NK-92 (cell line): ENCODE results near the gene ADGRB2.

Experiments
- DNase-seq: peaks from one replicate; lab custom pipeline; 2025; ENCODE audit not compliant: unreplicated experiment; lab: John Stamatoyannopoulos, UW

ADGRB2 gene

DNA sequence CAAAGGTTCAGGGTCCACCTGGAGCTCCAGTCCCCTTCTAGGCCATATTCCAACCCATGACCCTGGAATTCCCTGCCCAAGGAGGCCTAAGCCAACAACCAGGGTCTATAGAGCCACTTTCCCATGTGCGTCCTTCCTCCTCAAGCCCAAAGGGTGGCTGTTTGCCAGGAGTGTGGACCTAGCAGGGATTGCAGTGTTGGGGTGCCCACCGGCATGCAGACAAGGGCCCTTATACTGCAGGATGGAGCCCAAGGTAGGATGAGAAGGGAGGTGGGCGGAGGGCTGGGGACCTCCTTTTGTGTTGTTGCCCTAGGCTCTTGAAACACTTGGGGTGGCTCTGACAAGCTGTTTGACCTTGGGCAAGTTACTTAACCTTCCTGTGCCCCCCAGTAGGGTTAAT is 19.7 kb upstream of the ADGRB2 start:
- no peak for DNase-seq

DNA sequence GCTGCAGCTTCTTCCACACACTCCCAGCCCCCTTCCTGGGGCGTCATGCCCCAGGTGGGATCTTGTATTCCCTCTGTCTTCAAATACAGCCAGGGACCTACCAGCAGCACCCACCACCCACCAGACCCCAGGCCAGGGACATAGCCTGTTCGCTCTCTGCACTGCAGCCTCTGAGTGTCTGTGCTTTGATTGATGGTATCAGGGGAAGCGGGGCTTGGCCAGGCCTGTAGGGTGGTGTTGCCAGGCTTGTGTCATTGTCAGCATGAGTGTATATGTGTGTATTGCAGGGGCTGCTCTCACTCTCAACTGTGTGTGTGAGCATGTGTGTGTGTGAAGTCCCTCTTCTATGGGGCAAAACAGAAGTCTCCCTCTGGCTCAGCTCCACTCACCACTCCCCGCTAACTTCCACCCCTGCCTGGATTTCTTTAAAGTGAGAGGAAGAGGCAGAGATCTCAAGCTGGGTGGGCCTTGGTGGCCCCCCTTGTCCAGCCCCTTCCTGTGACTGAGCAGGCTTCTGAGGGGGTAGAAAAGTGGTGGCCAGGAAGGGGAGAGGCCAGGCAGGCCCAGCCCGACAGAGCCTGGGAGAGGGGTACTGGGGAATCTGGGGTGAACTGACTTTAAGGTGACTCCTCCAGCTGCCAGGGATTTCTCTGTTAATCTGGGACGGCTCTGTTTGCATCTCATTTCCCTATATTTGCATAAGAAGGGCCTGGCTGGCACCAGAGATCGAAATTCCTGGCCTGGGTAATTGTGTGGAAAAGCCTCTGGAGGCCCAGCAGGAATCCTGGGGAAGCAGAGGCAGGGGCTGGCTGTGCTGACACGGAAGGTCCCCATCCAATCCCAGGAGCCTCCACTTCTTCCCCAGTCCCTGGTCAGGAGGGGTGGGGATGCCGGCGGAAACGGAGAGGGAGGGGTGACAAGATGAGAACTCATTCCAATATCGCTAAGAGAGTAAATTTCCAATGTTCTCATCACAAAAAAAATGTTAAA is 18.6 kb upstream of the ADGRB2 start:
- no peak for DNase-seq

DNA sequence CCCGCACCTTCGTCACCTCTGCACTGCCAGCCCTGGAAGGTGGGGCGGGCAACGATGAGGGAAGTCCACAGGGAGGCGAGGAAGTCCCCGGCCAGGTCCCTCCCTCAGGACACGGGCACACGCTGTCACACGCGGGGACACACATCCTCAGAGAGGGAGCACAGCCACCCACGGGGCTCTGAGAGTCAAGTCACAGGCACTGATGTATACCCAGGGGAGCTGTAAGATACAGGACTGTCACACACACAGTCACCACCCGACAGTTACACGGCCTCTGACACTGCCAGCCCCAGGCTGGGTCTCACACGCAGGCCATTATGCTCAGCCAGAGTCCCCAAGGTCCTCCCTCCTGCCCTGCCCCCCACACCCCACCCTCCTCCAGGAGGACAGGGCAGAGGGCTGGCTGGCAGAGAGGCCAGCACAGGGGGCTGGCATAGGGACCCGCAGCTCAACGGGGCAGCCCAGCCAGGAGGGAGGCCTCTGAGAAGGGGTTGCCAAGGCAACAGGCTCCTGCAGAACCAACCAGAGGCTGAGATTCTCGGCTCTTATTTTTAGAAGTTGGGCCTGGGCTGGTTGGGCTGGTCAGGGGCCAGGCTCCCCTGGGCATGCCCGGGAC is 17.7 kb upstream of the ADGRB2 start:
- DNase-seq, result no peak

DNA sequence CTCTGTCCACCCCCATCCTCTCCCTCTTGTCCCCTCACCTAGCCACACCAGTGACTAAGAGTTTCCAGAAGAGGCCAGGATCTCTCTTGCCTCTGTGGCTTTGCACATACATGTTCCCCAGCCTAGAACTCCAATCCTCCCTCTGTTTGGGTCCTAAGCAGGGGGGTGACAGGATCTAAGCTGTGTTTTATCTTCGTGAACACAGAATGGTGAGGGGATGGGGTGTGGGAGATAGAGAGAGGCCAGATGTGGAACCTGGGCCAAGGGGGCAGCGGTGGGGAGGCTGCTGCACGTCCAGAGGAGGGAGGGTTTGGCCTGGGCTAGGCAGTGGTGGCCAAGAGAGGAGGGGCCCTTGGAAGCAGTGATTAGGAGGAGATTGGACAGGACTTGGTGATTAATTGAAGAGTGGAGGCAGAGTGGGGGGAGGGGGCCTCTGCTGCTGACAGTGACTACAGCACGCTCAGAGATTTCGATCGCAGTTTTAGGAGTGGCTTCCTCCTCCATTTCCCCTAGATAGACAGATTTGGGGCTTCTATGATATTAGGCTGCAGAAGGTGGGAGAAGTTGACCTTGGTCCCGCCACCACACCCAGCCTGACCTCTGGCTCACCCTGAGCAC is 17.1 kb upstream of the ADGRB2 start:
- DNase-seq, result no peak

DNA sequence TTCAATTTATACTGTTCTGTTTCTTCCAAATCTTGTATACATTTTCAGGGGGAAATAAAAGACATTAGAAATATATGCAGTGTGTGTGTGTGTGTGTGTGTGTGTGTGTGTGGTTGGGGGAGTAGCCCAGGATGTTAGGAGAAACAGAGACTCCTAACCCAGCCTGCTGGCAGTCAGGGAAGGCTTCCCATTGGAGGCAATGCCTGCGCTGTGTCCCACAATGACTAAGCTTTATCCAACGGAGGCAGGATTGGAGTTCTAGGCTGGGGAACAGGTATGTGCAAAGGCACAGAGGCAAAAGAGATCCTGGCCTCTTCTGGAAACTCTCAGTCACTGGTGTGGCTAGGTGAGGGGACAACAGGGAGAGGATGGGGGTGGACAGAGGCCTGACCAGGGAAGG is 16.5 kb upstream of the ADGRB2 start:
- DNase-seq, result no peak

DNA sequence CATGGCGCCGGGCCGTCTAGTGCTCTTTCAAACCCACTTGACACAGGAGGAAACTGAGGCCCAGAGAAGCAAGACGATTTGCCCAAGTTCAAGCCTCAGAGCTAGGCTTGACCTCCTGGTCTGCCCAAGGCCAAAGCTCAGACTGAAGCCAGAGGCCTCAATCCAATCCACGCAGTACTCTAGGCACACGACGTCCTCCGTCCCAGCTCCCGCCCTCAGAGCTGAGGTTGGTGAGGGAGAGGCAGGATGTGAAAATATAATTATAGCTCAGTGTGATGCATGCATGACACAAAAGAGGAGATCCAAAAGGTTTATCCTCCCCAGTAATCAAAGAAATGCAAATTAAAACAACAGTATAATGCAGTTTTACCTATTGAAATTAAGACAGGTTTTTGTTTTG is 15.5 kb upstream of the ADGRB2 start:
- no peak for DNase-seq

DNA sequence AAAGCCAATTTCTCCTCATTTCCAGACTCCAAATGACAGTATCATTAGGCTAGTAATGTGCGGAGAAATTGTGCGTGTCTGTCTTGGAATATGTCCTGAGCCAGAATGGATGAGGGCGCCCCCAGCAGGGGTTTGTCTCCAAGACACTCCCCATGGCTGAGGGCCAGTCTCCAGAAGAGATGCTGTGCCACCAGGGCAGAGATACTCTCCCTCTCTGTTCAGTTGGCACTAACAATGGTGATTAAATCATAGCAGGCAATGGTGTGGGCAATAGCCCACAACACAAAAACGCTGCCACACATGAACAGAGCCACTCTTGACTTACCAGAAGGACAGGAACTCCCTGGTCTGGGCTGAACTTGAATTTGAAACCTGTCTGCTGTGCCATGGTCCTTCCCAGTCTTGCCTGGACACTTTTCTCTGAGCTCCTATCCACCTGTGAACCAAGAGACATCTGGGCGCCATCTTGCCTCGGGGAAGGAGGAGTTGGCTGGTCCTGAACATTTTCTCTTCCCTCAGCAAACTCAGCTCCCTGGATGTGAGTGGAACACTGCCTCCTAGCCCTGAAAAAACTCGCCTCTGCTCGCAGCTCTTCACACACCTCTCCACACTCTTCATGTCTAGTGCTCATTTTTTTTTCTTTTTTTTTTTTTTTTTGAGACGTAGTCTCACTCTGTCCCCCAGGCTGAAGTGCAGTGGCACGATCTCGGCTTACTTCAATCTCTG is 14.8 kb upstream of the ADGRB2 start:
- no peak for DNase-seq

DNA sequence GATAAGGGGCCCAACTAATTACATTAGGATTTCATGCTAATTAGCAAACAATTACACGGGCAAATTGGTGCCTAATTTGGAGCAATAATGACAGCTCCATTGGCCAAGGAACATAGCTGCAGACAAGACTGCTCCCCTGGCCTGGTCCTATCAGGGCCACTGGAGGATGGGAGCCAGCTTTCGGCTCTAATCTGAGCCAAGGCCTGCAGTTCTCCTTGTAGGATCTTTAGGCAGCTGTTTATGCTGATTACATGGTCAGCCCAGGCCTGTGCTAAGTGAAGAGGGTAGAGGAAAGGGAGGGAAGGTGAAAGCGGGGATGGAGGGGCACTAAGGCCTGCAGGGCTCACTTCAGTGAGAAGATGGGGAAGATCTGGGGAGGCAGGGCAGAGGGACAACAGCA is 12.4 kb upstream of the ADGRB2 start:
- DNase-seq, result no peak

DNA sequence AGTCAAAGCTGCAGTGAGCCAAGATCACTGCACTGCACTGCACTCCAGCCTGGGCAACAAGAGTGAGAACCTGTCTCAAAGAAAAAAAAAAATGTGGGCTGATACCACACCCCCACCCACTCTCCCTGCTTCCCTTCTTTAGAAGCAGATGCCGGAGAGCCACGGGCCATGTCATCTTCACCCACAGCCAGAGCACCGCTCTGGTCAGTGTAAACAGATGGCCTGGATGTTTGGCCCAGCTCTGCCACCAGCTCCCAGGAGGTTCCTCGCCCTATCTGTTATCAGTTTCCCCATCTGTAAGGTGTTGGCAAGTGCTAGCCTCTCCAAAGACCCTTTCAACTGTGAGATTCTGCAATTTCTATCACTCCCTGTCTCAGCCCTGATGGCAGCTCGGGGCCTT is 11.9 kb upstream of the ADGRB2 start:
- no peak for DNase-seq

DNA sequence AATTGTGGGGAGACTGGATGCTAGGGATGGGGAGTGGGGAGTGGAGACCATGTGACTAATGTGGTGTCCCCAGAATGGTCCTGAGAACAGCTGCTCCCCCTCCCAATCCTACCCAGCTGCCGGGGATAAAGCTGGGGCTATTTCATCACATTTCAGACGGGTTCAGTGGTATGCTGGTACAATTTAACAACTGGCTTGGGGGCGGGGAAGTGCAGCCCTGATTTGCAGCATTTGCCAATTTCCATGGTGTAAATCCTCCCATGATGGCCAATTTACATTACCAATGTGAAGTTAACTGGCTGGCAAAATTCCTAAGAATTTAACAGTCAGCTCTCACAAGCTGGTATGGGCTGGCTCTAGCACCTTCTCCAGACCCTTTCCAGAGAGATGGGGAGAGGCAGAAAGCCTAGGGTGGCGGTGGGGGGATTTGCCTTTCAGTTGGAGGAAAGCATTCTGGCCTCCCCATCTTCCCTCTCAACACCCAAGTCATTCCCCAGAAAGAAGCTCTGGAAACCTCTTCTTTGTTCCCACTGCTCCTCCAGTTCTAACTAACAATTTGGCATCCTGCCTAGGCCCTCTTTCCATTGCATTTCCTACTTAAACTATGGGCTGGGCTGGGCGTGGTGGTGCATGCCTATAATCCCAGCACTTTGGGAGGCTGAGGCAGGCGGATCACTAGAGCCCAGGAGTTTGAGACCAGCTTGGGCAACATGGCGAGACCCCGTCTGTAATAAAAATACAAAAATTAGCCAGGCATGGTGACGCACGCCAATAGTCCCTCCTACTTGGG is 11.3 kb upstream of the ADGRB2 start:
- DNase-seq, result no peak

DNA sequence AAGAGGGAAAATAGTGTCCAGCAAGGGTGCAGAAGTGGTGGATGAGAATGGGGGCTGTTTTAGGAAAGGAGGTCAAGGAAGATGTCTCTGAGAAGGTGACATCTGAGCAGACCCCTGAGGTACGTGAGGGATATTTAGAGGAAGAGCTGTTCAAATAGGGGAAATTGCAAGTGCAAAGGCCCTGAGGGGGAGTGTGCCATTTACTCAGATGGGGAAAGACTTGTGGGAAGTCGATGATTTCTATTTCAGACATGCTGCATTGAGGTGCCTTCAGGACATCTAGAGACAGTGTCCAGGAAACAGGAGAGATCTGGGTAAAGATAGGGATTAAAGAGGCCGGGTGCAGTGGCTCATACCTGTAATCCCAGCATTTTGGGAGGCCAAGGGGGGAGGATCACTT is 10.4 kb upstream of the ADGRB2 start:
- no peak for DNase-seq

DNA sequence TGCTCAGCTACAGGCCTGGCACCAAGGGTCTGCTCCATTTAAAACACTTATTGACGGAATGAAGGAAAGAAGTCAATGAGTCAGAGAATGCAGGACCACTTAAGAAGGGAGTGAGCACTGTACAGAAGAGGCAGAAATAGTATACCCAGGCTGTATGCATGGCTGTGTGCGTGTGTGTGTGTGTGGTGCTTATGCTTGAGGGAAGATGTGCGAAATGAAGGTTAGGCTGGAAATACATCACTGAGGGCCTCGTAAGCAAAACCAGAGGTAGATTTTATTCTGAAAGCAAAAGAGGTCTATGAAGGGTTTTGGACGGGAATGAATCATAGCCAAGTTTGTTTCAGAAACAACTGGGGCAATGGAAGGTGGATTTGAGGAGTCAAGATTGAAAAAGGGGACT is 9.7 kb upstream of the ADGRB2 start:
- no peak for DNase-seq

DNA sequence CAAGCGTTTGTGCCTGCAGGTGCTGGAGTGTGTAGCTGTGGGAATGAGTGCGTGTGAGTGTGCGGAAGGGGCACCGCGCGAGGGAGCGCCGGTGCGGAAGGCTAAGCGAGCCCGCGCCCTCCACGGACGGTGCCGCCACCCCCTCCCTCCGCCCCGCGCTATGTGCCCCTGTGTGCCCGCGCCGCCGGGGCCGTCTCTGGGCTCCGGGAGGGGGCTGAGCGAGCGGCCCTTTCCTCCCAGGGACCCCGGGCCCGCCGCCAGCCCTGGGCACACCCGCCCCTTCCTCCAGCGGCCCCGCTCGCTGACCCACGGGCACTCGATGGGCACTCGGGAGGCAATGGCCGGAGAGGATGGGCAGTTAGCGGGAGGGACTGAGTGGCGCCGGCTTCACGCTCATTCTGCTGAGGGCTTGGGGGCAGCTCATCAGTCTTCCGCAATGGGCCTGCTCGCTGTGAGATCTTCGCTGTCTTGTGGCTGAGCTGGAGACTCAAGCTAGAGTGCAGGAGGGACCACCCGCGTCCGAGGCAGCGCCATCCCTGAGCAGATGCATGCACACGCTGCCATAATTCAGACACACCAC is 8.6 kb upstream of the ADGRB2 start:
- DNase-seq, result no peak

DNA sequence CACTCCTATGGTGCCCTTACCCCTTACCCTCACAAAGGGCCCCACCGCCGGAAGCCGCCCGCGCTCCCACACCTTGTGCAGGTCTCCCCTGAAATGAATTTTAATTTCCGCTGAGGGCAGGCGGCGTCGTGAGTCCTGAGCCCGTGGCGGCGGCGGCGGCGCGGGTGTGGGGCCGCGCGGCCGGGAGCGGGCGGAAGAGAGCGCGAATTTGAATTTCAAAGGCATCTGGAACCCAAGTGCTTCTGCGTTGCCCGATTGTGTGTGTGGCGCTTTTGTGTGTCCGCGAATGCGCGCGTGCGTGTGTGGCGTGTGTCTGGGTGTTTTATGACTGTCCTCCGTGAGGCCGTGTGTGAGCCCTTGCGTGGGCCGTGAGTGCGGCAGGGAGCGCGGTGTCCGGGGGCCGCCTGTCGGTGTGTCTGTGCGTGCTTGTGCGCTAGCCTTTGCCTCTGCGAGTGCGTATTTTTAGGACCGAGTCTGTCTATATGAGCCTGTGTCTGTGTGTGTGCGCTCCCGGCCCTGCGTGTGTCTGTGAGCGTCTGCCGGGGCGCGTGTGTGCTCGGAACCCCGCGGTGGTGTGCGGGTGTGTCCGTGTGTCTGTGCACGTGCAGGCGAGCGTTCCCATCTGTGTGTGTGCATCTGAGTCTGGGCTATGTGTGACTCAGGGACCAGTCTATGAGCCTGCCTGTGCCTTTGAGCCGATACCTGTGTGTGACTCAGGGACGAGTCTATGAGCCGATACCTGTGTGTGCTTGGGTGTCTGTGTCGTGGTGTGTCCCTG is 7.9 kb upstream of the ADGRB2 start:
- no peak for DNase-seq

DNA sequence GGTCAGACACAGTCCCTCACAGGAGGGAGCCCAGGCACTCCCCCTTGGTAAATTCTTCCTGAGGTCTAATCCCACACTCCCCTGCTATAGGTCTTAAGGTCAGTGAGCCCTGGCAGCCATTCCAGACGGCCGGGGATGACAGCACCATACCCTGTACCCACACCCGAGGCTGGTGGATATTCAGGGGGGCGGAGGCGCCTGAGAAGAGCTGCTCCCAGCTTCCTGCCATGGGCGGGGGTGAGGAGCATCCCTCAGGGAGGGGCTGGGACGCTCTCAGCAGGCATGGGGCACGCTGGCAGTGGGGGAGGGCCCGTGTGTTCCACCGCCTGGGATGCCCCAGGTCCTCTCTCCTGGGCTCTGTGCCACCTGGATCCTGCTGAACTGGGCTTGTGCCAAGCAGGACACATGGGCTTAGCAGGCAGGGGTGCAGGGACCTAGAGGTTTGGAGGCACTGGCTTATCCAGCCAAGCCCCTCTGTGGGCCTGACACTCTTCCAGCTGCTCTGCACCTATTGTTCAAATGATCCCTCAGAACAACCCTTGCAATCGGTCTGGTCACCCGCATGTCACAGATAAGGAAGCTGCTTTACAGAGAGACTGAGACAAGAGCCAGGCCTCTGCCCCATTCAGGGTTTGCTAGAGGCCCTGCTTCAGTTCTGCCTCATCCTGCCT is 5.7 kb upstream of the ADGRB2 start:
- DNase-seq, result no peak

DNA sequence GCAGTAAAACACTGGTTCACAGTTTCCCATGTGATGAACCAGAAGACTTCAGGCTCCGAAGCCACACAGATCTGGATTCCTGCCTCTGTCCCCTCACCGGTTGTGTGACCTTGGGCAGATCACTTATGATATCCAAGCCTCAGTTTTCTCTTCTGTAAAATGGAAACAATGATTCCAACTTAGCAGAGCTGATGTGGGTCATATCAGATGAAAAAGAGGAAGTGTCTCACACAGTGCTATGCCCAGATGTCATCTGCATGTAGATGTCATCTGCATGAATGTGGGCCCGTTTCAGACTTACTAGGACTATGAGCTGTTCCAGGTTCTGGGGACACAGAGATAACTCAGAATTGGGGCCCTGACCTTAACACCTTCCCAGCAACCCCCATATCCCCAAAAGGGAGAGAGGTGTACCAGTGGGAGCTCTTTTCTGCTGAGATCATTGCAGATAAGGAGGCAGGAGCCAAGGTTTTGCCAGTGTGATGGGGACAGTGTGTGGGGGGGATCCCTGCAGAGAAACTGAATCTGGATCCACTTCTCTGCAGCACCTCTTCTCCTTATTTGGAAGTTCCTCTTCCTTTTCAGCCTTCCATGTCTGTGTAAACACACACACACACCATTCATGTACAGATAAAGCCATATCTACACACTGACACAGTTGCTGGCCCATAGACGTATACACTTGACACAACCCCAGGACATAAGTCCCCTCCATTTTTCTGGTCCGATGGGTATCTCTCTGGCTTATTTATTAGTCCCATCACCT is 5.0 kb upstream of the ADGRB2 start:
- DNase-seq, result no peak

DNA sequence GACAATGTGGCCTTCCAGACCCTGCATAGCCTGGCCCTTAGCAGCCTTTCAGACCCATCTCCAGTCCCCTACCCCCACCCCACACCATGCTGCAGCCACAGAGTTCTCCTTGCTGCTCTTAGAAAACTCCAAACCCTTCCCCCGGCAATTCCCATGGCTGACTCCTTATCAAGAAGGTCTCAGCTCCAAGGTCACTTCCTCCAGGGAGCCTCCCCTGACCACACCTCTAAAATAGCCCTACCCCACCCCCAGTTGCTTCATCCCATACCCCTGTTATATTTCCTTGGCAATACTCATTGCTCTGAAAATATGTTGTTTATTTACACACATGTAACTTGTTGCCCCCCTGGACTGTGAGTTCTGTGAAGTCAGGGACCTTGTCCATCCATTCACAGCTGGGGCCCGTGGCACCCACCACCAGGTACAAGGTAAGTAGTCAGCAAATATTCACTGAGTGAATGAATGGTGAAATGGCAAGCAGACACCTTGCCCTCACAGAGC is 4.3 kb upstream of the ADGRB2 start:
- DNase-seq, result no peak

DNA sequence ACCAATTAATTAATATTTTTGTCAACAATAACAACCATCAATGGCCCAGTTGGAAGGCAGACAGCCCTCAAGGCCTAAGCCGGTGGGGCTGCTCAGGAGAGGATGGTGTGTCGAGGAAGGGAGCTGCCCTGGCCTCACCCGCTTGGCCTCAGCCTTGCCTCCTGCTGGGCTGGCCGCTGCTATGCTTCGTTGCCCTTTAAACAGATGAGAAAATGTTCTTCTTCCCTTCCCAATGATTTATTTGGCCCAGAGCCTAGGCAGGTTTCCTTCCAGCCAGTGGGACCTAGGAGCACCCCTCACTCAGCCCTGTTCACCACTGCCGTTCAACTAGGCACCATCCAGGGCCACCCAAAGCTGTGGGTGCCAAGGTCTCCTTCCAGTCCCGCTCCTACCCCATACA is 3.1 kb upstream of the ADGRB2 start:
- DNase-seq, result no peak
